ENCODE data around the gene C6orf132.

Gene C6orf132

DNA sequence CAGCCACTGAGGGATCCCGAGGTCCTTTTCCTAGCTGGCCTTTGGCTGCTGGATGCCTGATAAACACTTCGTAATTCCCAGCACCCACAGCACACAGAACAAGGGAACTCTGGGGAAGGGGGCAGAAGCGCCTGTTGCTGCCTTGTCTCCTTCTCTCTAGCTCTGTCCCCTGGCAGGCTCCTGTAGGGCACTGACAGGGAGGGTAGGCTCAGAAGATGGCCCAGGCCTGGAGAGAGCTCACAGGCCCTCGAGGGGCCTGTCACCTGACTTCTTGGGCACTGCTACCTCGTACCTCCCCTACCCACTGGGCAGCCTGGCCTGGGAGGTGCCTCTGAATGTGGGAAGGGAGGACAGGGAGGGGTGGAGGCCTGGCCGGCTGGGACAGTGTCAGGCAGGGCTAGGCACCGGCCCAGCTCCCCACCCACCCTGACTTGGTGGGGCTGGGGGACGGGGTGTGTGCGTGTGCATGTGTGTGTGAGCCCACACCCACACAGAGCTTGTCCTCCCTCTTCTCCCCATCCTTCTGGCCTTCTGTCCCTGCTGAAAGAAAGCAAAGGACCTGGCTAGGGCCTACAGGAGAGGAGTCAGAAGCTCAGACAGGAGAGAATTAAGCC is 18.1 kb downstream of the C6orf132 start:
- no peaks in the 10 kb centered on the region for H3K36me3 ChIP-seq (ENCODE audit: control insufficient read depth, insufficient read depth, low read length)
- no peak for DNase-seq (ENCODE audit: extremely low read depth, insufficient read length)

DNA sequence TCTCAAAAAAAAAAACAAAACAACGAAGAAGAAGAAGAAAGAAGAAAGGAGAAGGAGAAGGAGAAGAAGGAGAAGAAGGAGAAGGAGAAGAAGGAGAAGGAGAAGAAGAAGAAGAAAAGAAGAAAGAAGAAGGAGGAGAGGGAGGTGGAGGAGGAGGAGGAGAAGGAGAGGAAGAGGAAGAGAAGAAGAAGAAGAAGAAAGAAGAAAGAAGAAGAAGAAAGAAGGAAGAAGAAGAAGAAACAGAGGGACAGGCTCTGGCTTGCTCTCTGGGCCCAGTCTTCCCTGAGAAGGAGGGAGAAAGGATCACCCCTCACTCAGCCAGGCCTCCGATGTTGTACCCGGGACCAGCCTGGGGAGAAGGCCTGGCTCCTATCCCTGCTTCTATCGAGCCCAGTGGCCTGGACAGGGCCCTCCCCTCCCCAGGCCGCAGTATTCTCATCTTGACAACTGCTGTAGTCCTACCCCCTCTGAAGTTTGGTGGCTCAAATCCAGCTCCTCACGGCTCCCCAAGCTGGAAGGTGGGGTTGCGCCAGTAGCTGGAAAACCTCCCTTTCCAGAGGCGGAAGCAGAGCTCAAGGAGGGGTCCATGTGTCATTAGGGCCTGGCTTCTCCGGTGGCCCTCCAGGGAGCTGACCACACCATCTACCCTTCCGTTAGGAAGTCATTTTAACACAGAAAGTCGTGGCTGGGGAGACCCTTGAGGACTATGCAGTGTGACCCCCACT is 18.9 kb downstream of the C6orf132 start:
- Histone ChIP-seq H3K36me3 (ENCODE audit: control insufficient read depth, insufficient read depth, low read length) (no peaks in the 10 kb centered on the region), H3K4me3 (replicated peaks; ENCODE audit: low read depth, low read length) (no peak overlapping the region), H3K27me3 (replicated peaks; ENCODE audit: control insufficient read depth, insufficient read depth, low read length) (no peaks in the 10 kb centered on the region; the same call in 1 of the 2 replicates)
- DNase-seq (ENCODE audit: extremely low read depth, insufficient read length): no peak
- TF ChIP-seq, protein P1, sequence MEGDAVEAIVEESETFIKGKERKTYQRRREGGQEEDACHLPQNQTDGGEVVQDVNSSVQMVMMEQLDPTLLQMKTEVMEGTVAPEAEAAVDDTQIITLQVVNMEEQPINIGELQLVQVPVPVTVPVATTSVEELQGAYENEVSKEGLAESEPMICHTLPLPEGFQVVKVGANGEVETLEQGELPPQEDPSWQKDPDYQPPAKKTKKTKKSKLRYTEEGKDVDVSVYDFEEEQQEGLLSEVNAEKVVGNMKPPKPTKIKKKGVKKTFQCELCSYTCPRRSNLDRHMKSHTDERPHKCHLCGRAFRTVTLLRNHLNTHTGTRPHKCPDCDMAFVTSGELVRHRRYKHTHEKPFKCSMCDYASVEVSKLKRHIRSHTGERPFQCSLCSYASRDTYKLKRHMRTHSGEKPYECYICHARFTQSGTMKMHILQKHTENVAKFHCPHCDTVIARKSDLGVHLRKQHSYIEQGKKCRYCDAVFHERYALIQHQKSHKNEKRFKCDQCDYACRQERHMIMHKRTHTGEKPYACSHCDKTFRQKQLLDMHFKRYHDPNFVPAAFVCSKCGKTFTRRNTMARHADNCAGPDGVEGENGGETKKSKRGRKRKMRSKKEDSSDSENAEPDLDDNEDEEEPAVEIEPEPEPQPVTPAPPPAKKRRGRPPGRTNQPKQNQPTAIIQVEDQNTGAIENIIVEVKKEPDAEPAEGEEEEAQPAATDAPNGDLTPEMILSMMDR (IDR thresholded peaks at IDR 0.05; ENCODE audit: insufficient read depth, low read length, poor library complexity, severe bottlenecking): no peak

More for the DNA sequence above, 18.1 kb downstream of the C6orf132 start:
- Histone ChIP-seq H3K4me3 (replicated peaks; ENCODE audit: low read depth, low read length) (no peak overlapping the region), H3K27me3 (replicated peaks; ENCODE audit: control insufficient read depth, insufficient read depth, low read length) (no peaks in the 10 kb centered on the region; the same call in 1 of the 2 replicates)
- TF ChIP-seq, protein P1 (IDR thresholded peaks at IDR 0.05; ENCODE audit: insufficient read depth, low read length, poor library complexity, severe bottlenecking): no peak

DNA sequence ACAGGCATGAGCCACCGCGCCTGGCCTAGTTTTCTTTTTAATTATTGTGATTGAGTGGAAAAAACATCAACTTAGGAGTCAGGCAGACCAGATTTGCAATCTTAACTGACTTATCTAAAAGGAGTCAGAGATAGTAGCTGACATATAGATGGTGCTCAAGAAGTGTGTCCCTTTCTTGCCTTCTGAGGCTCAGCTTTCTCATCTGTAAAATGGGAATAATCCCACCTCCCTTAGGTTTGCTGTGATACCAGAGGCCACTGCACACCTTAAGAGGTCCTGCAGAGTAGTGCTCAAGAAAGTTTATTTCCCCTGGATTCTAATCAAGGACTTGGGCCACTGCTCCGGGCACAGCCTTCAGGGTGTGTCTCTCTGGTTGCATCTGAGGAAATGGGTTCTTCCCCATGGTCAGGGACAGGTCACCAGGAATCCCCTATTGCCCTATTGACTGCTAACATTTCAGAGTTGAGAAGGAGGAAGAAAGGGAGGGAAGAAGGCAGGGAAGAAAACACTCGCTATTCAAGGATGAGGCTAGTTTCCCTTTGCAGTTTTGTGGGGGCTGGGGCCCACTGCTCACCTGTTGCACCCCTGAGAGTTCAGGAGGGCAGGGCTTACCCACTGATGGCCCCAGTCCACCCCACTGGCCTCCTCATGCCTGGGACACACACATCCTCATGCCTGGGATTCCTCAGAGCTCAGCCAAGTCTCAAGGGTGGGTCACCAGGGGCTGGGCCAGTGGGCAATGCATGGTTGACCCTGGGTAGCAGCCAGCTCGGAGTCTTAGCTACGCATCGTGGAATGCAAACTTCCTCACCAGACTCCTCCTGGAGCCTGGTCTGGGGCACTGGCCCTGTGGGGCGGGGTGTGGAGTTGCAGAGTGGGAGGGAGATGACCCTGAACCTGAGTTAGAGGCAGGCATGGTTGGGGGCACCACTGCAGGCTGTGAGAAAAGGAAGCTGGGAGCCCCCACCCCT is 21.2 kb downstream of the C6orf132 start:
- Histone ChIP-seq H3K4me3 (replicated peaks; ENCODE audit: low read depth, low read length) (no peak overlapping the region), H3K36me3 (ENCODE audit: control insufficient read depth, insufficient read depth, low read length) (no peaks in the 10 kb centered on the region), H3K27me3 (replicated peaks; ENCODE audit: control insufficient read depth, insufficient read depth, low read length) (no peaks in the 10 kb centered on the region; the same call in 1 of the 2 replicates)
- no peak for DNase-seq (ENCODE audit: extremely low read depth, insufficient read length)
- TF ChIP-seq, protein P1 (IDR thresholded peaks at IDR 0.05; ENCODE audit: insufficient read depth, low read length, poor library complexity, severe bottlenecking): no peak

DNA sequence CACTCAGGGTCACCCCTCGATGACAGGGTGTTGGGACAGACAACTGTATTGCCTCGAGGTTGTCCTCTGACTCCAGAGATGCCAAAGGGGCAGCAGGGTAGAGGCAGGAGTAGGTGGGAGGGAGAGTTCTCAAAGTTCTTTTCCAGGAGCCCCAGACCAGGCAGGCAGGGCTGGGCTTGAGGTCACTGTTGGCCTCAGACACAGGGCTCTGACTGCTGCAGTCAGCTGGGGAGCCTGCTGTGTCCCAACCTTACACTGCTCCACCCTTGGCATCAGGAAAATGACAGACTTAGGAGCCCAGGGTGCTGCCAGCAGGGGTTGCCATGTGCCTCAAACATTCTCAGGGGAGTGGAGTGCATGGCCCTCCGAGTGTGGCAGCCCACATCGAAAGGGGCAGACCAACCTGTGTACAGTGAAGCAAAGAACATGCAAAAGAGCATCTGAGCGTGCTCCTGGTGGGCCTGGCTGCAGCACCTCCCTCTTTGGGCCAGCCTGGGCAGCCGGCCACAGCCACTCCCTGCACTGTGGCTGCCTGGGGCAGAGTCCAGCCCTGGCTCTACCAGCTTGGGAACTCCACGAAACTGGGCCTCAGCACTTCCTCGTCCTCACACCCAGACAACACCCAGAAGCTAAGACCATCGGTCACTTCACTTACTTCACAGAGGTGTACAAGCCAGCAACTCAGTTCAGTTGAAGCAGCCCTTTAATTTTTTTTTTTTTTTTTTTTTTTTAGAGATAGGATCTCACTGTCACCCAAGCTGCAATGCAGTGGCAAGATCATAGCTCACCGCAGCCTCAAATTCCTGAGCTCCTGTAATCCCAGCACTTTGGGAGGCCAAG is 24.0 kb downstream of the C6orf132 start:
- Histone ChIP-seq H3K27me3 (replicated peaks; ENCODE audit: control insufficient read depth, insufficient read depth, low read length) (no peaks in the 10 kb centered on the region; the same call in none of the 2 replicates), H3K4me3 (replicated peaks; ENCODE audit: low read depth, low read length) (no peak overlapping the region), H3K36me3 (ENCODE audit: control insufficient read depth, insufficient read depth, low read length) (no peaks in the 10 kb centered on the region)
- TF ChIP-seq, protein P1 (IDR thresholded peaks at IDR 0.05; ENCODE audit: insufficient read depth, low read length, poor library complexity, severe bottlenecking): no peak
- no peak for DNase-seq (ENCODE audit: extremely low read depth, insufficient read length)

DNA sequence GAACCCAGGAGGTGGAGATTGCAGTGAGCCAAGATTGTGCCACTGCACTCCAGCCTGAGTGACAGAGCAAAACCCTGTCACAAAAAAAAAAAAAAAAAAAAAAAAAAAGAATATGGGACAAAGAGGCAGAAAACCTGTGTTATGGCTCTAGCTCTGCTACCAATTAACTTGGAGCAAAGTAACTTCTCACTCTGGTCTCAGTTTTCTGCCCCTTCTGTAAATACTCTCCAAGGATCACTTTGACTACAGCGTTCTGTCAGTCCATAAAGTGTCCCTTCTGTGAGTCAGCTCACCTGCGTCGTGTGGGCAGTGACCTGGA is 24.6 kb downstream of the C6orf132 start:
- TF ChIP-seq, protein P1 (IDR thresholded peaks at IDR 0.05; ENCODE audit: insufficient read depth, low read length, poor library complexity, severe bottlenecking): no peak
- DNase-seq (ENCODE audit: extremely low read depth, insufficient read length): no peak
- H3K4me3 ChIP-seq (replicated peaks; ENCODE audit: low read depth, low read length): no peak overlapping the region
- H3K36me3 ChIP-seq (ENCODE audit: control insufficient read depth, insufficient read depth, low read length): no peaks in the 10 kb centered on the region
- no peaks in the 10 kb centered on the region; the same call in none of the 2 replicates for H3K27me3 ChIP-seq (replicated peaks; ENCODE audit: control insufficient read depth, insufficient read depth, low read length)

All from GM06990 (cell line).